Stomach smooth muscle (tissue), 2 donors: Measurements from ENCODE around the gene HIGD1B.
"Not testable (repeated sequence)": the region's sequence is repeated elsewhere in the genome, so short reads cannot be mapped to it uniquely, and the experiment has no call there.

Experiments
- H3K27ac ChIP-seq: one replicate; pipeline ENCODE4 v1.7.0; 2013; ENCODE audit warnings: mild to moderate bottlenecking, low read length, inconsistent platforms
- H3K27me3 ChIP-seq, 2 donors: one replicate each; pipeline ENCODE4 v1.7.0; 2013; ENCODE audit warnings: low read length in 2 of 2; ENCODE audit not compliant: insufficient read depth in 2 of 2, control insufficient read depth in 1 of 2
- H3K36me3 ChIP-seq, 2 donors: one replicate each; pipeline ENCODE4 v1.7.0; 2013; ENCODE audit warnings: low read length in 2 of 2; ENCODE audit not compliant: control insufficient read depth in 2 of 2, insufficient read depth in 2 of 2
- H3K4me1 ChIP-seq: one replicate; pipeline ENCODE4 v1.7.0; 2013; ENCODE audit warnings: low read length; ENCODE audit not compliant: control insufficient read depth, insufficient read depth
- H3K4me3 ChIP-seq, 2 donors: one replicate each; pipeline ENCODE4 v1.7.0; 2013; ENCODE audit warnings: low read length in 2 of 2
- H3K9ac ChIP-seq, 2 donors: one replicate each; pipeline ENCODE4 v1.7.0; 2013; ENCODE audit warnings: low read length in 2 of 2, mild to moderate bottlenecking in 1 of 2
- H3K9me3 ChIP-seq, 2 donors: one replicate each; pipeline ENCODE4 v1.7.0; 2013; ENCODE audit warnings: low read length in 2 of 2; ENCODE audit not compliant: control insufficient read depth in 2 of 2
- donor health status: healthy.
- donor health status: Pancreatic carcinoma.

The HIGD1B gene

GRCh38 chr17:44820631-44821212, 27.0 kb upstream of the HIGD1B start:
- peaks cover 16% of the 10 kb centered on the region for H3K4me1 ChIP-seq
- peak overlapping the region in 1 of 2 donors; percentile 13 for H3K9ac ChIP-seq
- H3K36me3 ChIP-seq = no peaks in the 10 kb centered on the region
- no peaks in the 10 kb centered on the region for H3K9me3 ChIP-seq
- H3K27ac ChIP-seq = peak overlapping the region; percentile 25
- no peaks in the 10 kb centered on the region for H3K27me3 ChIP-seq
- H3K4me3 ChIP-seq = no peak overlapping the region

- H3K4me1 ChIP-seq = peaks cover 14% of the 10 kb centered on the region
- H3K27ac ChIP-seq, H3K4me3 ChIP-seq, H3K9ac ChIP-seq, H3K27me3 ChIP-seq, H3K9me3 ChIP-seq, H3K36me3 ChIP-seq: not testable (repeated sequence)
Observed at GRCh38 chr17:44825236-44825635, 22.4 kb upstream of the HIGD1B start.

GRCh38 chr17:44826123-44826790, 21.4 kb upstream of the HIGD1B start:
- no peak overlapping the region for H3K27ac ChIP-seq

DNA sequence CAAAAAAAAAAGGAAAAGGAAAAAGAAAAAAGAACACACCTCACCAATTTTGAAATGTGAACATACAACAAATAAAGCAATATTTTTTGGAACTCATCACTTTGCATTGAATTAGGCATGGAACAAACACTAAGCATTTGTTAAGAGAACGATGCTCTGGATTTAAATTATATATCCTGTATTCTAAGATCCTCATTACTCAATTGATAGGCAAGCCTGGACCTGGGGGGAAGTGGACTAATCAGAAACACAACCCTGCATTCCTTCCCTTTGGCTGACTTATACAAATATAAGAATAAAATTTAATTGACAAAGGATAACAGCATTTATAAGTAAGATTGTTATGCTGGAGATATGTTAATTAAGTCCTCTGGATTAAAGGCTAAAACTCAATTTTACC, 19.8 kb upstream of the HIGD1B start:
- peak overlapping the region in 1 of 2 donors; percentile 67 for H3K9ac ChIP-seq
- peak overlapping the region; percentile 67 to 80 for H3K4me3 ChIP-seq
- no peaks in the 10 kb centered on the region for H3K36me3 ChIP-seq
- no peak overlapping the region for H3K27ac ChIP-seq
- H3K9me3 ChIP-seq = no peaks in the 10 kb centered on the region
- H3K27me3 ChIP-seq = no peaks in the 10 kb centered on the region
- peaks cover 8% of the 10 kb centered on the region for H3K4me1 ChIP-seq

More at GRCh38 chr17:44826123-44826790, 21.4 kb upstream of the HIGD1B start:
- Histone ChIP-seq H3K4me1 (peaks cover 12% of the 10 kb centered on the region), H3K9me3 (no peaks in the 10 kb centered on the region), H3K4me3 (no peak overlapping the region), H3K27me3 (no peaks in the 10 kb centered on the region), H3K36me3 (no peaks in the 10 kb centered on the region), H3K9ac (no peak overlapping the region)

DNA sequence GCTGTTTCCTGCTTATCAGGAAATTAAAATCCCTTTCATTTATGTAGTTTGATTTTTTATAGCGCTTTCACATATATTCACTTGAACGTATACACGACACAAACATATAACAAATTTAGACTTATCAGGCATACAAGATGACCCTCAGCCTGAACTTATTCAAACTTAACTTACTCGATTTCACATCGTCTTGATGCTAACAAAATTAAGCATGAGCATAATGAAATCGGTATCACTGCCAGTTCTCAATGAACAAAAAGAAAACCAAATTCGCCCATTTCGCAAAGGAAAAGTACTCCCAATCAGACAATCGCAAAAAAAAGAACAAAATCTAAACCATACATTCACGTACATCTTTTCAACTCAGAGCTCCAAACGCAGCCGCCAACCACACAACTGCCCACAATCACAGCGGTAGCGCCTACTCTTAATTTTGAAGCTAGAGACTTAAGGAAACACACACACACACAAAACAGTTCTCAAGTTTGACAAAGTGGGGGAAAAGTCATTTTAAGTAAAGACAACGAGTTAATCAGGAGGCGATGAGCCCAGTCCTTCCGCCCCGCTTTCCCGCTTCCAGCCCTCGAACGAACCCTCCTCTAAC, 18.7 kb upstream of the HIGD1B start:
- H3K27me3 ChIP-seq = no peaks in the 10 kb centered on the region

DNA sequence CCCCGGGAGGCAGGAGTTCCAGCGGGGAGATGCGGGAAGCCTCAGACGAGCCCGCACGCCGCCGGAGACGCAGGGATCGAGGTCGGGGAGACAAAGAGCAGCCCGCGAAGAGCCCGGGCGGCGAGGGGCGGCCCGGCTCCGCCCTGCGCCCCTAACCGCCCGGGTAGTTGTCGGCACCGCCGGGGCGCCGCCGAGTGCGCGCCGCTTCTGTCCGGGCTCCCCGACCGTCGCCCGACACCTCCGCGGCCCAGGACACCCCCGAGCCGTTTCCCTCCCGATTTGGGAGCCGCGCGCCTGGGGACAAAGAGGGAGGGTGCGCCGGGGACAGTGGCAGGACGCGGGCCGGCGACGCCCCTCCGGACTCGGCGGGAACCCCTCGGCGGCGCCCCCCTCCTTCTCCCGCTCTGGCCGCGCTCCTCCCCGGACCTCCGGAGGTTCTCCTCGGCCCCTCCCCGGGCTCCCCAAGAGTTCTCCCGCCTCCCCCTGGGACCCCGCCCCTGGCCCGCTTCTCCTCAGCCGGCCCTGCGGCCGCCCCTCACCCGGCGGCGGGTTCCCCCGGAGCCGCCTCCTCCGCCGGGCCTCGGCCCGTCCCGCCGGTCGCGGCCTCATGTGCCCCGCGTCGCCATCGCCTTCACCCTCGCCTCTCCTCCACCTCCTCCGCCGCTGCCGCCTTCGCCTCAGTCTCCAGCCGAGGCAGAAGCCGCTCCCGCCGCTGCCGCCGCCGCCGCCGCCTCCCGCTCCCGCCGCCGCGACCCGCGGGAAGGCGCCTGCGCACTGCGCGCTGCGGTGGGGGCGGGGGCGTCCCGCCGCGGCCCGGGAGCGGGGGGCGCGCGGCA, 17.9 kb upstream of the HIGD1B start, which contains the start of gene GJC1:
GJC1 (minus strand) TSS at position 765 of the 836 bp plus-strand sequence. CDS start 24,470 bp downstream, outside the sequence.
- no peaks in the 10 kb centered on the region for H3K36me3 ChIP-seq
- peak within 1 kb of the TSS; percentile 80 for H3K27ac ChIP-seq
- peak within 1 kb of the TSS; percentile 47 to 76 for H3K9ac ChIP-seq
- H3K9me3 ChIP-seq = no peaks in the 10 kb centered on the region
- peaks cover 6% of the 10 kb centered on the region for H3K4me1 ChIP-seq
- peak within 1 kb of the TSS; percentile 67 to 80 for H3K4me3 ChIP-seq
- H3K27me3 ChIP-seq = no peaks in the 10 kb centered on the region

More for the DNA sequence above, 18.7 kb upstream of the HIGD1B start:
- no peaks in the 10 kb centered on the region for H3K9me3 ChIP-seq
- no peaks in the 10 kb centered on the region for H3K36me3 ChIP-seq
- H3K4me1 ChIP-seq = peaks cover 6% of the 10 kb centered on the region
- H3K9ac ChIP-seq = peak overlapping the region; percentile 2 to 67
- peak overlapping the region; percentile 80 for H3K27ac ChIP-seq
- peak overlapping the region; percentile 67 to 80 for H3K4me3 ChIP-seq

DNA sequence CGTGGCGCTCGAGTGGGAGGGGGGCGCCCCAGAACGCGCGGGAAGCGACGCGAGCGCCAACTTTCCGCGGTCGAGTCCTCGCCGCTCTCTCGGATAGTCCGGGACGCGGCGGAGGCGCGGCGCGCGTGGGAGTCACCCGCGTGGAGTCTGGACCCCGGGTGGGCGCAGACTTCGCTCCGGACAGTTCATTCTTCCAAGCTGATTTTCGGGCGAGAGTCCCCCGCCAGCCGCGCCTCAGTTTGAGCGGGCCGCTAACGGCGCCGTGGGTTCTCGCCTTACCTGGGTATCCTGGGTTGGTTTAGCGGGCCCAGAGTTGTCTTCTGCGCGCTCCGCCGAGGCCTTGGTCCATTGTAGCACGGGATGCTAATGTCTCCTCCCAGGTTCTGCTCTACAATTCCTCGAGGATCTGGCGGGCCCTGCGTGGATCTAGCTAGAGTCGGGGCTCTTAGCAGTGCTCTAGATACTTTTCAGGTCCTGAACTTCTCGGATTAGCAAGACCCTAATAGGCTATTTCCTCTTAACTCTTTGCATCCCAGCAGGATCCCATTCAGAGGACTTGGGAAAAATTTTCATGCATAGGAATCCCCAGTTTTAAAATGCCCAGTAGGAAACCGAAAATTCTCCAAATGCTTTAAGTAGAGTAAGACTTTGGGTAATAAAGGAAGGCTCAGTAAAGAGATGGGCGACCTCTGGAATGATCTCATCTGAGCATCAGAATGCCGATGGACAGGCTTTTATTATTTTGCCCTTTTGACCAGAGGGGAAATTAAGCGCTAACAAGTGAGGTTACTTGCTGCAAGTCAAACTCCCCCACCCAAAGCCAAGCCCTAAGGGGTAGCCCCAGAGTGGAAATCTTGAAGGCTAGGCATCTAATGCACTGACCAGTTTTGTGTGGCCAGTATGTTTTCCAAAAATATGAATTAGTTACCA, 17.1 kb upstream of the HIGD1B start:
- Histone ChIP-seq H3K27ac (peak overlapping the region; percentile 49), H3K36me3 (no peaks in the 10 kb centered on the region), H3K4me3 (peak overlapping the region; percentile 59 to 80), H3K9ac (peak overlapping the region; percentile 47 to 76), H3K9me3 (no peaks in the 10 kb centered on the region), H3K4me1 (peaks cover 6% of the 10 kb centered on the region), H3K27me3 (no peaks in the 10 kb centered on the region)

DNA sequence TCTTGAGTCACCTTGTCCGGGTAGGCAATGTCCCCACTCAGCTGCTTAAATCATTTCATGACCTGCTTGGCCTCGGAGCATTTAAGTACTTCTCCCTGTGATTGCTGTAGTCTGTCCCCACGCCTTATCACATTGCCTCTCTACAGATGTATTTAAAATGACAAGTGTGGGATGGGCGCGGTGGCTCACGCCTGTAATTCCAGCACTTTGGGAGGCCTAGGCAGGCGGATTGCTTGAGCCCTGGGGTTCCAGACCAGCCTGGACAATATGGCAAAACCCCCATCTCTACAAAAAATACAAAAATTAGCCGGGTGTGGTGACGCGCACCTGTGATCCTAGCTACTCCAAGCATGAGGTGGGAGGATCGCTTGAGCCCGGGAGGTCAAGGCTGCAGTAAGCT, 16.3 kb upstream of the HIGD1B start:
- Histone ChIP-seq H3K4me1 (peaks cover 6% of the 10 kb centered on the region), H3K27me3 (no peaks in the 10 kb centered on the region), H3K9ac (no peak overlapping the region), H3K27ac (no peak overlapping the region), H3K4me3 (no peak overlapping the region), H3K9me3 (no peaks in the 10 kb centered on the region), H3K36me3 (no peaks in the 10 kb centered on the region)

DNA sequence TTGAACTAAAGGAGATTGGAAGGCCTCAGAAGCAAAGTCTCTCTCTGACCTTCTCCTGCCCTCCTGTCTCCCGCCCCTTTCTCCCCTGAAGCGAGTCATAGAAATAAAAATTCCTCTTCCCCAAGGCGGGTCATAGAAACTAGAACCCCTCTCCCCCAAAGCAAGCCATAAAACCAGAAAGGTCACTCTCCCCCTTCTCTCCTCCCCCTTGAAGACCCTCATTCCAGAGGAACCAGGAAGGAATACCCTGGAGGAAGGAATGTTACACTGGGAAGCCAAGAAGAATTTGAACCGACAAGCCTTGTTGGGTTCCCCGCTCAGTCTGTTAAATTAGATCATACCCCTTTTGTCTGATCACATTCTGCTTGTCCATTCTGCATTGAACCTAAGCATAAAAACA, 14.9 kb upstream of the HIGD1B start:
- H3K27me3 ChIP-seq = no peaks in the 10 kb centered on the region
- no peaks in the 10 kb centered on the region for H3K9me3 ChIP-seq
- peaks cover 6% of the 10 kb centered on the region for H3K4me1 ChIP-seq
- no peak overlapping the region for H3K9ac ChIP-seq
- H3K4me3 ChIP-seq = no peak overlapping the region
- no peak overlapping the region for H3K27ac ChIP-seq
- H3K36me3 ChIP-seq = no peaks in the 10 kb centered on the region

DNA sequence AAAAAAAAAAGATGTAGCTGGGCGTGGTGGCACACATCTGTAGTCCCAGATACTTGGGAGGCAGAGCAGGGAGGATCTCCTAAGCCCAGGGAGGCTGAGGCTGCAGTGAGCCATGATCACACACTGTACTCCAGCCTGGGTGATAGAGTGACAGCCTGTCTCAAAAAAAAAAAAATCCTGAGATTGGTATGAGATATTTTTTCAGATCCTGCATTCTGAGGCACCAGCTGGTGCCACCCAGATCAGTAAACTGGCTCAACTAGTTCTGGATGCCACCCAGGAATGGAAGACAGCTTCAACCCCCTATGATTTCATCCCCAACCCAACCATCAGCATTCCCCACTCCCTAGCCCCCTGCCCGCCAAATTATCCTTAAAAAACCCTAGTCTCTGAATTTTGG, 10.5 kb upstream of the HIGD1B start:
- Histone ChIP-seq H3K27me3 (no peaks in the 10 kb centered on the region), H3K36me3 (no peaks in the 10 kb centered on the region), H3K4me3 (no peak overlapping the region), H3K4me1 (peaks cover 3% of the 10 kb centered on the region), H3K27ac (no peak overlapping the region), H3K9me3 (no peaks in the 10 kb centered on the region), H3K9ac (no peak overlapping the region)
